Esophagus muscularis mucosa (tissue), 4 donors: ENCODE results near the gene NUPR1. TPM values are rescaled to one million over a fixed set of nuclear protein-coding genes. Genes with fewer than 3 reads are reported as not detected.
"Not testable (repeated sequence)": the region's sequence is repeated elsewhere in the genome, so short reads cannot be mapped to it uniquely, and the experiment has no call there.

ENCODE experiments used
- DNase-seq: peaks from one replicate; pipeline ENCODE4 v3.0.0-alpha.2; 2017; ENCODE audit errors: extremely low spot score
- H3K27ac ChIP-seq, 4 donors: fragments of 200-600 bp; sonication (generic); replicated peaks in 1 of 4; 1 replicate in 3 of 4; 2 replicates in 1 of 4; pipeline ENCODE4 v1.5.1; 2016 to 2019; ENCODE audit warnings: mild to moderate bottlenecking in 1 of 4
- H3K27me3 ChIP-seq, 4 donors: fragments of 200-600 bp; sonication (generic); one replicate each; pipeline versions ENCODE4 v1.5.1 to v1.6.0; 2016 to 2019
- H3K36me3 ChIP-seq, 4 donors: fragments of 200-600 bp; sonication (generic); one replicate each; pipeline ENCODE4 v1.5.1; 2016 to 2019
- H3K4me1 ChIP-seq, 4 donors: fragments of 200-600 bp; sonication (generic); one replicate each; pipeline ENCODE4 v1.5.1; 2016 to 2019
- H3K4me3 ChIP-seq, 4 donors: fragments of 200-600 bp; sonication (generic); 1 replicate in 2 of 4; 2 replicates in 2 of 4; pipeline ENCODE4 v1.5.1; 2016 to 2019; ENCODE audit warnings: mild to moderate bottlenecking in 4 of 4, moderate library complexity in 1 of 4
- H3K9me3 ChIP-seq, 4 donors: fragments of 200-600 bp; sonication (generic); 1 replicate in 3 of 4; 2 replicates in 1 of 4; pipeline ENCODE4 v1.5.1; 2016 to 2019
- CTCF ChIP-seq, 3 experiments: fragments of 200-600 bp in 2 of 3; fragments of 450-650 bp in 1 of 3; sonication (generic) in 2 of 3; IDR thresholded peaks; one replicate each; pipeline ENCODE4 v1.5.1; 2017 to 2019; ENCODE audit warnings: antibody characterized with exemption in 3 of 3, mild to moderate bottlenecking in 2 of 3, moderate library complexity in 1 of 3
- EP300 ChIP-seq: sonication (generic); formaldehyde crosslinking; IDR thresholded peaks from one replicate; pipeline ENCODE4 v1.6.1; 2017; ENCODE audit warnings: antibody characterized with exemption
- POLR2A ChIP-seq: fragments of 450-650 bp; IDR thresholded peaks from one replicate; pipeline ENCODE4 v1.6.1; 2017; ENCODE audit warnings: antibody characterized with exemption, moderate library complexity, mild to moderate bottlenecking, low read depth
- POLR2AphosphoS5 ChIP-seq, 2 donors: sonication (generic); formaldehyde crosslinking; IDR thresholded peaks; one replicate each; pipeline ENCODE4 v1.6.1; 2017; ENCODE audit warnings: antibody characterized with exemption in 2 of 2
- WGBS: methylation state at CpG from one replicate; pipeline ENCODE4 v1.1.5; 2018; 5-methylcytosine and 5-hydroxymethylcytosine counted together
- intact Hi-C: fragments of 100-400 bp; cut with DNase I; formaldehyde crosslinking; loops from one replicate; pipeline ENCODE4 v1.15.1; 2023
- total RNA-seq, 4 donors: library from RNA; depleted of rRNA; stranded (reverse); fragments of >200 nt; gene quantifications; one replicate each; pipeline versions ENCODE4 v1.1.0 to v1.2.1, GENCODE V29; 2016

Gene NUPR1
- total RNA-seq, 4 donors from 2014 or later, result 30.3 to 66.1 (median 51.3) TPM

GRCh38 chr16:28529124-28529523, 9.7 kb downstream of the NUPR1 start:
- TF ChIP-seq EP300 (no peak), POLR2AphosphoS5 (IDR thresholded peaks at IDR 0.05) (no peak), CTCF (IDR thresholded peaks at IDR 0.05) (no peak), POLR2A (no peak)

GRCh38 chr16:28528463-28528867, 10.3 kb downstream of the NUPR1 start:
- 93% methylated on average over 5 of the region's 5 CpGs for WGBS
- TF ChIP-seq EP300 (no peak), POLR2A (no peak), POLR2AphosphoS5 (IDR thresholded peaks at IDR 0.05) (no peak), CTCF (IDR thresholded peaks at IDR 0.05) (no peak)
- Histone ChIP-seq H3K4me3 (no peak overlapping the region), H3K36me3 (no peaks in the 10 kb centered on the region), H3K9me3 (no peaks in the 10 kb centered on the region), H3K27ac (no peak overlapping the region), H3K27me3 (no peaks in the 10 kb centered on the region), H3K4me1 (peaks cover 13 to 36% (median 29%) of the 10 kb centered on the region in 4 donors)
- intact Hi-C loops, result no loop called here
- DNase-seq, result no peak

More at GRCh38 chr16:28529124-28529523, 9.7 kb downstream of the NUPR1 start:
- Histone ChIP-seq H3K36me3 (peaks cover 0 to 3% (median 0%) of the 10 kb centered on the region in 4 donors), H3K4me3 (no peak overlapping the region), H3K27me3 (no peaks in the 10 kb centered on the region), H3K4me1 (peaks cover 13 to 36% (median 25%) of the 10 kb centered on the region in 4 donors), H3K9me3 (no peaks in the 10 kb centered on the region), H3K27ac (no peak overlapping the region)
- DNase-seq, result no peak
- intact Hi-C loops, result no loop called here

GRCh38 chr16:28527985-28528384, 10.8 kb downstream of the NUPR1 start:
- intact Hi-C loops, result no loop called here

GRCh38 chr16:28527100-28527785, 11.5 kb downstream of the NUPR1 start:
- WGBS, result 91% methylated on average over 7 of the region's 7 CpGs
- H3K36me3 ChIP-seq, H3K27me3 ChIP-seq, H3K9me3 ChIP-seq, H3K4me3 ChIP-seq, DNase-seq, intact Hi-C loops, H3K27ac ChIP-seq: not testable (repeated sequence)
- peaks cover 3 to 25% (median 21%) of the 10 kb centered on the region in 4 donors for H3K4me1 ChIP-seq

More at GRCh38 chr16:28527985-28528384, 10.8 kb downstream of the NUPR1 start:
- Histone ChIP-seq H3K27ac (no peak overlapping the region), H3K9me3 (no peaks in the 10 kb centered on the region), H3K36me3 (no peaks in the 10 kb centered on the region), H3K27me3 (no peaks in the 10 kb centered on the region), H3K4me3 (no peak overlapping the region), H3K4me1 (peaks cover 11 to 32% (median 27%) of the 10 kb centered on the region in 4 donors)
- no peak for DNase-seq
- 93% methylated on average over 5 of the region's 5 CpGs for WGBS
- TF ChIP-seq CTCF (IDR thresholded peaks at IDR 0.05) (no peak), EP300 (no peak), POLR2A (no peak), POLR2AphosphoS5 (IDR thresholded peaks at IDR 0.05) (no peak)

GRCh38 chr16:28526201-28527099, 12.3 kb downstream of the NUPR1 start:
- Histone ChIP-seq H3K9me3 (no peaks in the 10 kb centered on the region), H3K36me3 (no peaks in the 10 kb centered on the region), H3K27me3 (no peaks in the 10 kb centered on the region), H3K27ac (peak overlapping the region in 2 of 4 donors; percentile 22 to 30), H3K4me3 (no peak overlapping the region), H3K4me1 (peaks cover 0 to 18% (median 16%) of the 10 kb centered on the region in 4 donors)
- intact Hi-C loops, result no loop called here
- WGBS, result 92% methylated on average over 11 of the region's 11 CpGs
- TF ChIP-seq POLR2AphosphoS5 (IDR thresholded peaks at IDR 0.05) (no peak), CTCF (IDR thresholded peaks at IDR 0.05) (no peak), POLR2A (no peak), EP300 (no peak)
- no peak for DNase-seq
